ENCODE results near the gene AUTS2.

The AUTS2 gene

GRCh38 chr7:69654849-69655707 is 56.8 kb downstream of the AUTS2 start:
- DNase-seq (ENCODE audit: low read depth in 4 of 4, low spot score in 1 of 4) = no peak

GRCh38 chr7:69656077-69656476 is 57.8 kb downstream of the AUTS2 start:
- no peak for DNase-seq (ENCODE audit: low read depth in 4 of 4, low spot score in 1 of 4)

- no peak for DNase-seq (ENCODE audit: low read depth in 4 of 4, low spot score in 1 of 4)
Measured at GRCh38 chr7:69656890-69657289, 58.6 kb downstream of the AUTS2 start.

GRCh38 chr7:69657331-69657730 is 59.1 kb downstream of the AUTS2 start:
- no peak for DNase-seq (ENCODE audit: low read depth in 4 of 4, low spot score in 1 of 4)

GRCh38 chr7:69657985-69658384 is 59.7 kb downstream of the AUTS2 start:
- DNase-seq (ENCODE audit: low read depth in 4 of 4, low spot score in 1 of 4) = no peak

- DNase-seq (ENCODE audit: low read depth in 4 of 4, low spot score in 1 of 4) = no peak
Measured at GRCh38 chr7:69659983-69660382, 61.7 kb downstream of the AUTS2 start.

- DNase-seq (ENCODE audit: low read depth in 4 of 4, low spot score in 1 of 4) = no peak
Measured at GRCh38 chr7:69661342-69661741, 63.1 kb downstream of the AUTS2 start.

- no peak for DNase-seq (ENCODE audit: low read depth in 4 of 4, low spot score in 1 of 4)
Measured at GRCh38 chr7:69663911-69664832, 65.9 kb downstream of the AUTS2 start.

- DNase-seq (ENCODE audit: low read depth in 4 of 4, low spot score in 1 of 4) = no peak
Measured at GRCh38 chr7:69665369-69665768, 67.1 kb downstream of the AUTS2 start.

- no peak for DNase-seq (ENCODE audit: low read depth in 4 of 4, low spot score in 1 of 4)
Measured at GRCh38 chr7:69668339-69668870, 70.1 kb downstream of the AUTS2 start.

GRCh38 chr7:69670701-69671100 is 72.4 kb downstream of the AUTS2 start:
- no peak for DNase-seq (ENCODE audit: low read depth in 4 of 4, low spot score in 1 of 4)

GRCh38 chr7:69673074-69673473 is 74.8 kb downstream of the AUTS2 start:
- no peak for DNase-seq (ENCODE audit: low read depth in 4 of 4, low spot score in 1 of 4)

- no peak for DNase-seq (ENCODE audit: low read depth in 4 of 4, low spot score in 1 of 4)
Measured at GRCh38 chr7:69674701-69675182, 76.5 kb downstream of the AUTS2 start.

- no peak for DNase-seq (ENCODE audit: low read depth in 4 of 4, low spot score in 1 of 4)
Measured at GRCh38 chr7:69676247-69676646, 78.0 kb downstream of the AUTS2 start.

- no peak for DNase-seq (ENCODE audit: low read depth in 4 of 4, low spot score in 1 of 4)
Measured at GRCh38 chr7:69677054-69677852, 79.0 kb downstream of the AUTS2 start.

GRCh38 chr7:69677881-69678493 is 79.7 kb downstream of the AUTS2 start:
- no peak for DNase-seq (ENCODE audit: low read depth in 4 of 4, low spot score in 1 of 4)

GRCh38 chr7:69678494-69679187 is 80.4 kb downstream of the AUTS2 start:
- no peak for DNase-seq (ENCODE audit: low read depth in 4 of 4, low spot score in 1 of 4)

GRCh38 chr7:69681181-69681580 is 82.9 kb downstream of the AUTS2 start:
- no peak for DNase-seq (ENCODE audit: low read depth in 4 of 4, low spot score in 1 of 4)

GRCh38 chr7:69682518-69682917 is 84.2 kb downstream of the AUTS2 start:
- DNase-seq (ENCODE audit: low read depth in 4 of 4, low spot score in 1 of 4) = no peak

- no peak for DNase-seq (ENCODE audit: low read depth in 4 of 4, low spot score in 1 of 4)
Measured at GRCh38 chr7:69683002-69683401, 84.7 kb downstream of the AUTS2 start.
